SK-N-MC (cell line): Measurements from ENCODE around the gene CDK2AP2.
"Not testable (repeated sequence)": the region's sequence is repeated elsewhere in the genome, so short reads cannot be mapped to it uniquely, and the experiment has no call there.

Experiments
- DNase-seq: peaks from one replicate; pipeline ENCODE4 v3.0.0-alpha.2; 2011; ENCODE audit warnings: low read depth, low spot score
- H3K27ac ChIP-seq: fragments of 200-600 bp; sonication (generic); 2 replicates; pipeline ENCODE4 v1.5.1; 2016; ENCODE audit warnings: mixed run types
- H3K36me3 ChIP-seq: fragments of 200-600 bp; sonication (generic); 2 replicates; pipeline ENCODE4 v1.6.1; 2017; ENCODE audit warnings: antibody characterized with exemption, low read length, mixed read lengths; ENCODE audit not compliant: insufficient read depth
- H3K4me3 ChIP-seq: fragments of 200-600 bp; sonication (generic); 2 replicates; pipeline ENCODE4 v1.5.1; 2016
- H3K9ac ChIP-seq: fragments of 200-600 bp; sonication (generic); 2 replicates; pipeline ENCODE4 v1.8.0; 2017; ENCODE audit warnings: mixed run types, mixed read lengths; ENCODE audit not compliant: insufficient read length
- H3K9me3 ChIP-seq: fragments of 200-600 bp; sonication (generic); 2 replicates; pipeline ENCODE4 v1.6.1; 2017; ENCODE audit warnings: low read depth, mild to moderate bottlenecking, antibody characterized with exemption, low read length, moderate library complexity, mixed read lengths
- EZH2 ChIP-seq: fragments of 200-600 bp; sonication (generic); IDR thresholded peaks from one replicate; pipeline ENCODE4 v1.6.1; 2017; ENCODE audit warnings: antibody characterized with exemption
- FOXP2 ChIP-seq: optimal IDR thresholded peaks from 2 replicates; pipeline ENCODE3; 2011; ENCODE audit warnings: mild to moderate bottlenecking, moderate library complexity; ENCODE audit not compliant: insufficient read depth; ENCODE audit errors: extremely low read length, control extremely low read depth
- POLR2AphosphoS5 ChIP-seq: IDR thresholded peaks from 2 replicates; pipeline ENCODE4 v1.6.1; 2012; ENCODE audit warnings: mild to moderate bottlenecking, low read depth, low read length, borderline replicate concordance

The CDK2AP2 gene

DNA sequence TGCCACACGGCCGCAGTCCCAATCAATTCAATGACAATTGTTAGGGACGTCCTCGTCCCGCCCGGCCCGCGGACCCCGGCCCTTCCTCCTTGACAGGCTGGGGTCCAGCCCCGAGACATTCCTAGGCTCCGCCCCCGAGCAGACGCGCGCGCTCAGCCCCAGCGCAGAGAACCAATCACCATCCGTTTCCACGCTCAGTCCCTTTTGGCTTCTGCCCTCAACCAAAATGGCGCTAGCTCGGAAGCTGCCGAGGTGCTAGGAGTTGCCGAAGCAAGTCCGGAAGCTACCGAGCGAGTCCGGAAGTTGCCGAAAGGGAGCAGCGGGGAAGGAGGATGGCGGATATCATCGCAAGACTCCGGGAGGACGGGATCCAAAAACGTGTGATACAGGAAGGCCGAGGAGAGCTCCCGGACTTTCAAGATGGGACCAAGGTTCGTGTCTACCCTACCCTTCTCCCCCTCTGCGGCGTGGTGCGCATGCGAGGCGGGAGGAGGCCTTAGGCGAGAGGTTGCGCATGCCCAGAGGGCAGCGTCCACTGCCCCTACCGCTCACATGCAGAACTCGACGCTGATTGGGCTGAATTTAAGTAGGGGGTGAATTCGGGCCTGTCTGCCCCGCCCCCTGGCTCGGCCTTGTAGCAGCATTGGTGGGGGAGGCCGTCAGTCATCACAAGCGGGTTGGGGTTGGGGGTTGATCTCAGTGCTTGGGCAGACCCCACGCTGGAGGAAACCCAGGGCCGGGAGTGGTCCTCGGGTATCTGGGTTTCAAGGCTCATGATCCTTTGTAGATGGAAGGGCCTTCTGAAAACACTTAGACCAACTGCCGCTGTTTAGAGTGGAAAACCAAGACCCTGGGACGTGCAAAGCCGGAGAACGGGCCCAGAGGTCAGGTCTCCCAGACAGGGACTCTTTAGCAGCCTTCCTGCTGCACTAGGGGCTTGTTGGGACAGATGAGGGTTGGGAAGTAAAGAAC is 24.8 kb downstream of the CDK2AP2 start, which contains the start of gene AIP:
Gene AIP (plus strand): TSS at position 200 of the 972 bp plus-strand sequence. CDS start 133 bp downstream, at position 333.
- H3K36me3 ChIP-seq, result peaks cover 3% of the 10 kb centered on the region; the same call in 1 of the 2 replicates
- peak within 1 kb of the TSS; percentile 67 for H3K27ac ChIP-seq
- peak; percentile 93 for DNase-seq
- TF ChIP-seq POLR2AphosphoS5 (peak; percentile 56), EZH2 (no peak), FOXP2 (peak; percentile 77)
- H3K9ac ChIP-seq, result peak within 1 kb of the TSS; percentile 73
- peak within 1 kb of the TSS; percentile 89 for H3K4me3 ChIP-seq
- no peaks in the 10 kb centered on the region for H3K9me3 ChIP-seq

DNA sequence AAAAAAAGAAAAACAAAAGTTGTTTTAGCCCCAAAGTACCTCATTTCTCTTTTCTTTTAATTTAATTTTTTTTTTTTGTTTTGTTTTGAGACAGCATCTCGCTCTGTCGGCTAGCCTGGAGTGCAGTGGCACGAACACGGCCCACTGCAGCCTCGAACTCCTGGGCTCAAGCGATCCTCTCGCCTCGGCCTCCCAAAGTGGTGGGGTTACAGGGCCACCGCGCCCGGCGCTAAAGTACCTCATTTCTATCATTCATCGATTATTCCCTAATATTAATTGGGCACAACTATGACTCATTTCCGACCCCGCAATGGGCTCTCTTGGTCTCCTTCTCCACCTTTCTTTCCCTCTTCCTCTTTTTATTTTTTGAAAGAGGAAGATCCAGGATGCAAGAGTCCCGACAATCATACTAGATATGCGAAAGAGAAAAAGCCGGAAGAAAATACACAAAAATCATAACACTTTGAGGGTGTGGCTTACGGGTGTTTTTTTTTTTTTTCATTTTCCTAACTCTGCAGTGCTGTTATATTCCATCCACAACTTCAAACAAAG is 25.6 kb downstream of the CDK2AP2 start:
- no peaks in the 10 kb centered on the region; the same call in 1 of the 2 replicates for H3K36me3 ChIP-seq
- H3K27ac ChIP-seq, result no peak overlapping the region
- no peak for DNase-seq
- no peaks in the 10 kb centered on the region for H3K9me3 ChIP-seq
- H3K4me3 ChIP-seq, result peak overlapping the region; percentile 89
- TF ChIP-seq POLR2AphosphoS5 (no peak), EZH2 (no peak), FOXP2 (no peak)
- peak overlapping the region; percentile 73 for H3K9ac ChIP-seq

DNA sequence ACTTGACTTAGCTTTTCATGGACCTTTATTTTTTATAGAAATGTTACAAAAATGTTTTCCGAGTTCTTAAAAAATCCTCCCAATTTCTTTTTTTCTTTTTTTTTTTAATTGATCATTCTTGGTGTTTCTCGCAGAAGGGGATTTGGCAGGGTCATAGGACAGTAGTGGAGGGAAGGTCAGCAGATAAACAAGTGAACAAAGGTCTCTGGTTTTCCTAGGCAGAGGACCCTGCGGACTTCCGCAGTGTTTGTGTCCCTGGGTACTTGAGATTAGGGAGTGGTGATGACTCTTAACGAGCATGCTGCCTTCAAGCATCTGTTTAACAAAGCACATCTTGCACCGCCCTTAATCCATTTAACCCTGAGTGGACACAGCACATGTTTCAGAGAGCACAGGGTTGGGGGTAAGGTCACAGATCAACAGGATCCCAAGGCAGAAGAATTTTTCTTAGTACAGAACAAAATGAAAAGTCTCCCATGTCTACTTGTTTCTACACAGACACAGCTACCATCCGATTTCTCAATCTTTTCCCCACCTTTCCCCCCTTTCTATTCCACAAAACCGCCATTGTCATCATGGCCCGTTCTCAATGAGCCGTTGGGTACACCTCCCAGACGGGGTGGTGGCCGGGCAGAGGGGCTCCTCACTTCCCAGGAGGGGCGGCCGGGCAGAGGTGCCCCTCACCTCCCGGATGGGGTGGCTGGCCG is 30.5 kb downstream of the CDK2AP2 start:
- H3K27ac ChIP-seq, H3K9me3 ChIP-seq: not testable (repeated sequence)

DNA sequence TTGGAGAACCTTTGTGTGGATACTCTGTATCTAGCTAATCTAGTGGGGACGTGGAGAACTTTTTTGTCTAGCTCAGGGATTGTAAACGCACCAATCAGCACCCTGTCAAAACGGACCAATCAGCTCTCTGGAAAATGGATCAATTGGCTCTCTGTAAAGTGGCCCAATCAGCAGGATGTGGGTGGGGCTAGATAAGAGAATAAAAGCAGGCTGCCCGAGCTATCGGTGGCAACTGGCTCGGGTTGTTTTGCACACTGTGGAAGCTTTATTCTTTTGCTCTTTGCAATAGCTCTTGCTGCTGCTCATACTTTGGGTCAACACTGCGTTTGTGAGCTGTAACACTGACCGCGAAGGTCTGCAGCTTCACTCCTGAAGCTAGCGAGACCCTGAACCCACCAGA is 31.3 kb downstream of the CDK2AP2 start:
- not testable (repeated sequence) for H3K36me3 ChIP-seq, H3K4me3 ChIP-seq, H3K9me3 ChIP-seq, H3K27ac ChIP-seq, H3K9ac ChIP-seq, DNase-seq

More for the DNA sequence above, 30.5 kb downstream of the CDK2AP2 start:
- H3K36me3 ChIP-seq, DNase-seq, H3K9ac ChIP-seq, H3K4me3 ChIP-seq: not testable (repeated sequence)

DNA sequence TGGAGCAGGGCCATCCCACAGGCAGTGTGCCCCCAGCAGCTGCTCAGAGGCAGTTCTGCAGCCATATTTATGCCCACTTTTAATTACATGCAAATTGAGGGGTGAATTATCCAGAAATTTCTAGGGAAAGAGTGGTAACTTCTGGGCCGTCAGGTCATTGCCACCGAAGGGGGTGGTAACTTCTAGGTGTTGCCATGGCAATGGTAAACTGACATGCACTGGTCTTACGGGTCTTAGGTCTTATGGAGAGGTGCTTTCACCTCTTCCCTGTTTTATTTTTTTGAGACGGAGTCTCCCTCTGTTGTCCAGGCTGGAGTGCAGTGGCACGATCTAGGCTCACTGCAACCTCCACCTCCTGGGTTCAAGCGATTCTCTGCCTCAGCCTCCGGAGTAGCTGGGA is 35.1 kb downstream of the CDK2AP2 start:
- TF ChIP-seq POLR2AphosphoS5 (no peak), EZH2 (no peak), FOXP2 (no peak)
- no peak overlapping the region for H3K27ac ChIP-seq
- H3K36me3 ChIP-seq, result no peaks in the 10 kb centered on the region
- H3K9ac ChIP-seq, result no peak overlapping the region
- no peak overlapping the region for H3K4me3 ChIP-seq
- no peaks in the 10 kb centered on the region for H3K9me3 ChIP-seq
- DNase-seq, result no peak

DNA sequence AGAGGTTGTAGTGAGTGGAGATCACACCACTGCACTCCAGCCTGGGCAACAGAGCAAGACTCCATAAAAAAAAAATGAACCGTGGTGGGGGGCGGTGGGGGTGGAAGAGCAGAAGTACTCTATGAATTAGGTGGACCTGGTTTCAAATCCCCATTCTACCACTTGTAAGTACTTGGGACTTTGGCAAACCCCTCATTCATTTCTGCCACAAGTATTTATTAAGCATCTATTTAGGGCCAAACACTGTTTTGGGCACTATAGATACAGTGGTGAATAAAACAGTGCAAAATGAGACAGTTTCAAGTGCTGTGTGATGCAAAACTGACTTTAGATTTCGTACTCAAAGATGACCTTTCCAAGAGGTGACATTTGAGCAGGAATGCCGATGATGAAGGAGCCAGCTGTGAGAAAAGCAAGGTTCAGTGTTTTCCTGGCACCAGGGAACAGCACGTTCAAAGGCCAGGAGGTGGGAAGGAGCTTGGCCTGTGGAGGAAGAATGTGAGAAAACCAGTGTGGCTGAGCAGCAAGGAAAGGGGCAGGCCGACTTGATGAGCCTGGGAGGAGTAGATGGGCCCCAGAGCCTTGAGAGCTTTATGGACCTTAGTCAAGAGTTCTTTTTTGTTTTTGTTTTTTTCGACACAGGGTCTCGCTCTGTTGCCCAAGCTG is 37.5 kb downstream of the CDK2AP2 start:
- TF ChIP-seq POLR2AphosphoS5, result no peak
- TF ChIP-seq EZH2, result no peak
- no peak for TF ChIP-seq FOXP2
- DNase-seq, result no peak
- no peak overlapping the region for H3K27ac ChIP-seq
- H3K36me3 ChIP-seq, result no peaks in the 10 kb centered on the region
- H3K4me3 ChIP-seq, result no peak overlapping the region
- no peak overlapping the region for H3K9ac ChIP-seq
- no peaks in the 10 kb centered on the region for H3K9me3 ChIP-seq

DNA sequence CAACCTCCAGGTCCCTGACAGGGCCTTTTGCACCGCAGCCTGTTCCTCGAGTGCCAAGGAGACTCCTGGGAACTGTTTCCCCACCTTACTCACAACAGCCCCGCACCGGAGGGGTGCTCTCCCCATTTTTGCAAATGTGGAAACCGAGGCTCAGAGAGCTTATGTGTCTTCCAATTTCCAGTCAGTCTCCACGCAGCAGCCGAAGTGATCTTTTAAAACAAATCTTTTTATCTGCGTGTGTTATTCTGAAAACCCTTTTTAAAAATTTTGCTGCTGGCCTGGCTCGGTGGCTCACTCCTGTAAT is 38.5 kb downstream of the CDK2AP2 start:
- peak overlapping the region; percentile 83 for H3K9ac ChIP-seq
- DNase-seq, result no peak
- peak overlapping the region; percentile 19; the same call in 1 of the 2 replicates for H3K27ac ChIP-seq
- H3K36me3 ChIP-seq, result no peaks in the 10 kb centered on the region
- H3K9me3 ChIP-seq, result no peaks in the 10 kb centered on the region
- TF ChIP-seq POLR2AphosphoS5, result no peak
- no peak for TF ChIP-seq EZH2
- TF ChIP-seq FOXP2, result no peak
- peak overlapping the region; percentile 91 for H3K4me3 ChIP-seq
